Right lobe of liver (tissue), 6 donors: ENCODE results near the gene GNB4. TPM values are rescaled to one million over a fixed set of nuclear protein-coding genes. Genes with fewer than 3 reads are reported as not detected.

Source experiments
- ATAC-seq, 4 donors: fragments of 200-7000 bp; cut with Tn5 transposase; one replicate each; pipeline ENCODE4 v1.9.1; 2020; ENCODE audit warnings: mild to moderate bottlenecking in 4 of 4, moderate library complexity in 4 of 4
- DNase-seq, 3 donors: peaks; one replicate each; pipeline ENCODE4 v3.0.0-alpha.2; 2020
- H3K27ac ChIP-seq, 3 donors: fragments of 200-600 bp; one replicate each; pipeline ENCODE4 v1.8.0; 2022
- H3K27me3 ChIP-seq, 2 donors: fragments of 200-600 bp; one replicate each; pipeline ENCODE4 v1.8.0; 2022
- H3K36me3 ChIP-seq, 4 donors: fragments of 200-600 bp; sonication (generic) in 1 of 4; one replicate each; pipeline versions ENCODE4 v1.5.1 to v1.8.0; 2017 to 2022; ENCODE audit warnings: control low read depth in 1 of 4
- H3K4me1 ChIP-seq, 4 donors: fragments of 200-600 bp; sonication (generic) in 1 of 4; one replicate each; pipeline versions ENCODE4 v1.5.1 to v1.8.0; 2017 to 2022; ENCODE audit warnings: control low read depth in 1 of 4
- H3K4me3 ChIP-seq, 3 donors: fragments of 200-600 bp; one replicate each; pipeline ENCODE4 v1.8.0; 2022
- H3K9me3 ChIP-seq, 4 donors: fragments of 200-600 bp; sonication (generic) in 1 of 4; one replicate each; pipeline versions ENCODE4 v1.5.1 to v1.8.0; 2017 to 2022; ENCODE audit warnings: control low read depth in 1 of 4
- POLR2A ChIP-seq: fragments of 450-650 bp; IDR thresholded peaks from one replicate; pipeline ENCODE4 v1.6.1; 2017; ENCODE audit warnings: antibody characterized with exemption, mild to moderate bottlenecking
- WGBS: methylation state at CpG from one replicate; pipeline ENCODE4 v1.1.6; 2018; ENCODE audit warnings: low coverage, low lambda C conversion rate; ENCODE audit not compliant: insufficient coverage; ENCODE audit errors: missing lambda C conversion rate; 5-methylcytosine and 5-hydroxymethylcytosine counted together
- intact Hi-C, 2 donors: fragments of 100-400 bp; cut with DNase I; formaldehyde crosslinking; loops; one replicate each; pipeline versions ENCODE4 v1.11.2 to v1.14.1; 2022
- total RNA-seq, 6 experiments: library from RNA; depleted of rRNA in 2 of 6; stranded (reverse); fragments of >200 nt in 2 of 6; fragmentation: NEBNext Ultra II Directional in 3 of 6; extraction: Animal tissue kit (Norgen Biotek cat#: 25700) in 3 of 6; gene quantifications; one replicate each; pipeline versions ENCODE4 v1.1.0 to v1.2.4, GENCODE V29; 2016 to 2023
- TF ChIP-seq, protein P1 (sequence below), 4 donors: fragments of 200-600 bp in 3 of 4; fragments of 450-650 bp in 1 of 4; IDR thresholded peaks; one replicate each; pipeline versions ENCODE4 v1.5.1 to v1.8.0; 2016 to 2022; ENCODE audit warnings: antibody characterized with exemption in 4 of 4, mild to moderate bottlenecking in 2 of 4
- donor health status: DM: no; HTN: yes; CAD: no.
- donor health status: DM: no; HTN: no; CAD: no.
- donor health status: DM: no; HTN: no; CAD: no.
- donor health status: DM: no; HTN: yes; CAD: no.
- donor health status: DM: no; HTN: yes; CAD: no.

Gene GNB4
- total RNA-seq, 6 experiments from 2014 or later = 2.9 to 9.5 (median 5.2) TPM

DNA sequence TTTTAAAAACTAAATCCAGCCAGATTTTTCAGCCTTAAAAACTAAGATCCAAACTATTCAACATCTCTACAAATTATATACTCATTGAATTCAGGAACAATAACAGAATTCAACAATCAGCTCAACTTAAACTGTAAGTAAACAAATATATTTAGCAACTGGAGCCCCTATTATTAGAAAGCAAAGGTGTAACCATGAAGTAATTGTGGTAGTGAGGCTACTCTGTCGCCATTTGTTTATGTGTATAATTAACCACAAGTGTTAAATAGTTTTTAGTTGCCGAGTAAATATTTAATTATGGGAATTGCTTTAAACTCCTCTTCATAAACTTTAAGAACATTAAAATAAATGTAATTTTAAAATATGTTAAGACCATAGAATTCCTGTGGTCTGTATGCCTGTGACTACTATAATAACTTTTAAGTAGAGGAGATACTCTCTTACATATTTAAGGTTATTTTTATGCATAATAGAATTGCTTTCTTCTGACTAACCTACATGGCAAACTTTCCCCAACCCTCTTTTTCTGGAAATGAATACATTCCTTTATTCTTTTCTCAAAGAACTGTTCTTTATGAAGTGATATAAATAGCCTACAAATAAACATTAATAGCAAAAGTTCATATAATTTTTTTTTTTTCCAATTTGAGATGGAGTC lies 52.6 kb downstream of the GNB4 start:
- no peaks in the 10 kb centered on the region for H3K9me3 ChIP-seq
- no peak for ATAC-seq
- H3K4me1 ChIP-seq = no peaks in the 10 kb centered on the region
- no peak overlapping the region for H3K27ac ChIP-seq
- H3K27me3 ChIP-seq = no peaks in the 10 kb centered on the region
- DNase-seq = no peak
- TF ChIP-seq, protein P1, sequence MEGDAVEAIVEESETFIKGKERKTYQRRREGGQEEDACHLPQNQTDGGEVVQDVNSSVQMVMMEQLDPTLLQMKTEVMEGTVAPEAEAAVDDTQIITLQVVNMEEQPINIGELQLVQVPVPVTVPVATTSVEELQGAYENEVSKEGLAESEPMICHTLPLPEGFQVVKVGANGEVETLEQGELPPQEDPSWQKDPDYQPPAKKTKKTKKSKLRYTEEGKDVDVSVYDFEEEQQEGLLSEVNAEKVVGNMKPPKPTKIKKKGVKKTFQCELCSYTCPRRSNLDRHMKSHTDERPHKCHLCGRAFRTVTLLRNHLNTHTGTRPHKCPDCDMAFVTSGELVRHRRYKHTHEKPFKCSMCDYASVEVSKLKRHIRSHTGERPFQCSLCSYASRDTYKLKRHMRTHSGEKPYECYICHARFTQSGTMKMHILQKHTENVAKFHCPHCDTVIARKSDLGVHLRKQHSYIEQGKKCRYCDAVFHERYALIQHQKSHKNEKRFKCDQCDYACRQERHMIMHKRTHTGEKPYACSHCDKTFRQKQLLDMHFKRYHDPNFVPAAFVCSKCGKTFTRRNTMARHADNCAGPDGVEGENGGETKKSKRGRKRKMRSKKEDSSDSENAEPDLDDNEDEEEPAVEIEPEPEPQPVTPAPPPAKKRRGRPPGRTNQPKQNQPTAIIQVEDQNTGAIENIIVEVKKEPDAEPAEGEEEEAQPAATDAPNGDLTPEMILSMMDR (IDR thresholded peaks at IDR 0.05) = no peak
- TF ChIP-seq POLR2A = no peak
- no peak overlapping the region for H3K4me3 ChIP-seq
- H3K36me3 ChIP-seq = peaks cover 0 to 7% (median 1%) of the 10 kb centered on the region in 4 donors
- 85% methylated on average over 2 of the region's 2 CpGs for WGBS
- intact Hi-C loops = no loop called here

GRCh38 chr3:179391906-179392305 lies 59.4 kb downstream of the GNB4 start:
- 82% methylated on average over 1 of the region's 1 CpG for WGBS
- intact Hi-C loops = no loop called here
- Histone ChIP-seq H3K9me3 (no peaks in the 10 kb centered on the region), H3K36me3 (peaks cover 0 to 33% (median 8%) of the 10 kb centered on the region in 4 donors), H3K4me1 (no peaks in the 10 kb centered on the region), H3K4me3 (no peak overlapping the region), H3K27me3 (no peaks in the 10 kb centered on the region), H3K27ac (no peak overlapping the region)
- TF ChIP-seq, protein P1 (IDR thresholded peaks at IDR 0.05) = no peak
- no peak for TF ChIP-seq POLR2A
- DNase-seq (no peak), ATAC-seq (no peak)

DNA sequence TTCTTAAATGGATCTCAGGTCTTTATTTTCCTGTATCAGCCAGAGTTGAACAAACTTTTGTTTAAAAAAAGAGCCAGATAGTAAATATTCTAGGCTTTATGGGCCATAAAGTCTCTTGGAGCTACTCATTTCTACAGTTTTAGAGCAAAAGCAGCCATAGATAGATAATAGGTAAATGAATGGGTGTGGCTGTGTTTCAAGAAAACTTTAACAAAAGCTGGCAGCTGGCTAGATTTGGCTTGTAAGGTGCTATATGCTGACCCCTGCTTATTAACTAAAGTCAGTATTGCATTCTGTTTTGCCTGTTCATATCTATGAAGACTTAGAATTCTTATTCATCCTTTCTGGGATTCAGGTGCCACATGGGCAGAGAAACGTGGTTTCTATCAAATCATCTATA lies 74.8 kb downstream of the GNB4 start:
- TF ChIP-seq POLR2A = no peak
- TF ChIP-seq, protein P1 (IDR thresholded peaks at IDR 0.05) = no peak
- intact Hi-C loops = no loop called here
- Histone ChIP-seq H3K9me3 (no peaks in the 10 kb centered on the region), H3K27me3 (no peaks in the 10 kb centered on the region), H3K27ac (no peak overlapping the region), H3K36me3 (peaks cover 0 to 60% (median 8%) of the 10 kb centered on the region in 4 donors), H3K4me3 (no peak overlapping the region), H3K4me1 (no peaks in the 10 kb centered on the region)
- ATAC-seq (no peak), DNase-seq (no peak)
- WGBS = 100% methylated on average over 1 of the region's 1 CpG

GRCh38 chr3:179375091-179375999 lies 75.9 kb downstream of the GNB4 start:
- ATAC-seq = no peak
- no peaks in the 10 kb centered on the region for H3K9me3 ChIP-seq
- H3K4me3 ChIP-seq = no peak overlapping the region
- 87% methylated on average over 12 of the region's 12 CpGs for WGBS
- H3K27me3 ChIP-seq = no peaks in the 10 kb centered on the region
- H3K36me3 ChIP-seq = peaks cover 0 to 56% (median 5%) of the 10 kb centered on the region in 4 donors
- no peak overlapping the region for H3K27ac ChIP-seq
- no peaks in the 10 kb centered on the region for H3K4me1 ChIP-seq
- intact Hi-C loops = no loop called here
- no peak for TF ChIP-seq POLR2A
- TF ChIP-seq, protein P1 (IDR thresholded peaks at IDR 0.05) = no peak
- DNase-seq = no peak
